Retina (tissue), 1 donor: ENCODE data around the gene LTBP3.
A peak's percentile ranks its signal among the peaks of the same experiment; 100 is the strongest.

ENCODE experiments used
- DNase-seq: peaks from one replicate; pipeline ENCODE4 v3.0.0-alpha.2; 2016

The LTBP3 gene

DNA sequence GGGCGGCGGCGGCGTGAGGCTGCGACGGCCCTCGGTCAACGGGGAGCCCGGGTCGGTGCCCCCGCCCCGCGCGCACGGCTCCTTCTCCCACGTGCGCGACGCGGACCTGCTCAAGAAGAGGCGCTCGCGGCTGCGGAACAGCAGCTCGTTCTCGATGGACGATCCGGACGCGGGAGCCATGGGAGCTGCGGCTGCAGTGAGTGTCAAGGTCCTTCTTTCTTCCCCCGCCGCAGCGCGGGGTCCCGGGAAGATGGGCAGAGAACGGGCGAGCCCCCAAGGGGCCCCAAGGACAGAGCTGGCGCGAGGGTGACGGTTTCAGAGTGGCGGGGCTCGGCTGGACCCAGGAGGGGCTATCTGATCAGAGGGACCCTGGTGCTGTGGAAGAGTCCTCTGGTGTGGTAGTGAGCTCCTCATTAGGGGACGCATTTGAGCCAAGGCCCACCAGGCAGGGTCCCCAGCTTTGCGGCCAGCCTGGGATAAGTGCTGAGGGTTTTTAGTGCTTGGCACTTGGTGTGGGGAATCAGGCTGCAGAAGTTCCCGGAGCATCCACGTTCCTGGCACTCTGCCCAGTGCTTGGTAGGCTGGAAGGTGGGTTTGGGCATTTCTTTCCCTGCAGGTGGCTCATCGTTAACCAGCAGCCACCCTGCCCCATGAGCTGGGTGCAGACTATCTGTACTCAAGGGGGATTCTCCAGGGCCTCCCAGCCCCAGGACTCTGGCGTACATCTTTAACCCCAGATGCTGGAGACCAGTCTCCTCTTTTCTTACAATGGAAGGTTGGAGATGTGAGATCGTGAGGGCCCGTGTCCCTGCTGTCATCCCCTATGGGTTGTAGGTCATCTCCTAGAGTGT is 27.5 kb upstream of the LTBP3 start:
- peak; percentile 23 for DNase-seq

DNA sequence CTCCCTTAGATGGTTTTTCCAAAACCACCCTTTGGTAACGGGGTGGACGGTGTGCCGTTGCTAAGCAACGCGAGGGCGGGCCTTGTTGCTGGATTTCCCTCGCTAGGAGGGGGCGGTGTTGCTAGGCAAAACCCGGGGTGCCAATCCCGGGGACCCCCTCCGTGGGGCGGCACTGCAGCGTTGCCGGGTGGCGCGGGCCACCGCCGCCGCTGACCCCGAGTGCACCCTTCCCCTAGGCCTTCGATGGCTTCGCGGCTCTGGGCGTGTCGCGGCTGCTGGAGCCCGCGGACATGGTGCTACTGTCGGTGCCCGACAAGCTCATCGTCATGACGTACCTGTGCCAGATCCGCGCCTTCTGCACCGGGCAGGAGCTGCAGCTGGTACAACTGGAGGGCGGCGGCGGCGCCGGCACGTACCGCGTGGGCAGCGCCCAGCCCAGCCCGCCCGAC is 26.6 kb upstream of the LTBP3 start:
- peak; percentile 70 for DNase-seq

GRCh38 chr11:65584106-65584505 is 25.9 kb upstream of the LTBP3 start:
- DNase-seq, result no peak

GRCh38 chr11:65583589-65583988 is 25.4 kb upstream of the LTBP3 start:
- no peak for DNase-seq

- DNase-seq, result no peak
These were observed 23.8 kb upstream of the LTBP3 start for GRCh38 chr11:65581928-65582327.

DNA sequence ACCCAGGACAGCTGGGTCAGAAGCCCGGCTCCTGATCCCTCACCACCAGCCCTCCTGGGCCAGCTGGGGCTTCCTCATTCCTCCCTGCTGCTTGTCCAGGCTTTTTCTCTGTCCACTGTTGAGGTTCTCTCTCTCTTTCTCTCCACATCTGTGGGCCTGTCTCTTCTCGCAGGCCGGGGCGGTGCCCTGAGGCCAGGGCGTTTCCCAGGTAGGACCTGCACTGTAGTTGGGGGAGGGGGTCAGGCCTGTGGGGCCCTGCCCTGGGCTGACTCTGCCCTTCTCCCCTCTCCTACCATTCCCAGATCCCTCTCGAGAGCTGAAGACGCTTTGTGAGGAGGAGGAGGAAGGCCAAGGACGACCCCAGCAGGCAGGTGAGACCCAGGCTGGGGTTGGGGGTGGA is 22.6 kb upstream of the LTBP3 start:
- no peak for DNase-seq

DNA sequence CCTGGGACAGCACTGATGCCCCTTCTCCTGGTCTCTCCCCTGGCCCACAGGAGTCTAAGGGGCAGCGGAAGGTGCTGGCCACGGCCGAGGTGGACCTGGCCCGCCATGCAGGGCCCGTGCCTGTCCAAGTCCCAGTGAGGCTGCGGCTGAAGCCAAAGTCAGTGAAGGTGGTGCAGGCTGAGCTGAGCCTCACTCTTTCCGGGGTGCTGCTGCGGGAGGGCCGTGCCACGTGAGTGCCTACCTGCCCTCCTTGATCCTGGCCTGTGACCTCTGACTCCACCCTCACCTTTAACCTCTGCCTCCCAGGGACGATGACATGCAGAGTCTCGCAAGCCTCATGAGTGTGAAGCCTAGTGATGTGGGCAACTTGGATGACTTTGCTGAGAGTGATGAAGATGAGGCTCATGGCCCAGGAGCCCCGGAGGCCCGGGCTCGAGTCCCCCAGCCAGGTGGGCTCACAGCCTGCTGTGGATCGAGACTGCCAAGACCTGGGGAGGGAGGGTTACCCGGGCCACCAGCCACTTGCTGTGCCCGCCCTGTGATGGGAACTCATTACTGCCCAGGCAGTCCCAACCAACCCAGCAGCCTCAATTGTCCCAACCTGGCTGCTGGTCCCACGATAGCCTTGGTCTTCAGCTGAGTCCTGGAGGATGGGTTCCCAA is 22.0 kb upstream of the LTBP3 start:
- no peak for DNase-seq

DNA sequence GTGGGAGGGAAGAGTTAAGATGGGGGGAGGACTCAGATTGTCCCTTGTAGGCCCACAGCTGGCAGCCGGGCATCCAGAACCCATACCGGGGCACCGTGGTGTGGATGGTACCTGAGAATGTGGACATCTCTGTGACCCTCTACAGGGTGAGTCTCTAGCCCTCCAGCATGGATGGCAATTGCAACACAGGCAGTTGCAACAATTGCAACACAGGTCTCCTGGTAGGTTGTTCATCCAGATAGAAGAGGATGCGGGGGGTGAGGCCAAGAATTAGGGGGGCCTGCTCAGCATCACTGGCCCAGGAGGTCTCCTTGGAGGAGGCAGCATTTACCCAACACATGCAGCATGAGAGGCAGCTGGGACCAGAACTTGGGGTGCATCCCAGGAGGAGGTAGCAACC is 21.1 kb upstream of the LTBP3 start:
- DNase-seq, result no peak

DNA sequence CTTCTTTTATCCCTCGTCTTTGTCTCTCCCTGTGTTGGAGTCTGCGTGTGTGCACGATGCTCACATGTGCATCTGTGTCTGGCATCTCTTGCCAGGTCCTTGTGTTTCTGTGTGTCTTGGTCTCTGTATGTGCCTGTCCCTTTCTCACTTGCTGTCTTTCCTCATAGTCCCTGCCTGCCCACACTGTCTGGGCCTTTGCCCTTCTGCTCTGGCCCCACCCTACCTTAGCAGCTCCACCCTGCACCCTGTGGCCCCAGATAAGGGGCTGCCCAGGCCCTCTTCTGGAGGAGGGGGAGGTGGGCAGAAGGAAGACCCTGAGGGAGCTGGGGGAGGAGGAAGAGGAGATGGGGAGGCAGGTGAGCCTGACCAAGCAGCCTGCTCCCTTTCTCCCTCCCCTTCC is 20.5 kb upstream of the LTBP3 start:
- DNase-seq, result no peak

- DNase-seq, result no peak
These were observed 20.0 kb upstream of the LTBP3 start for GRCh38 chr11:65578134-65578533.

DNA sequence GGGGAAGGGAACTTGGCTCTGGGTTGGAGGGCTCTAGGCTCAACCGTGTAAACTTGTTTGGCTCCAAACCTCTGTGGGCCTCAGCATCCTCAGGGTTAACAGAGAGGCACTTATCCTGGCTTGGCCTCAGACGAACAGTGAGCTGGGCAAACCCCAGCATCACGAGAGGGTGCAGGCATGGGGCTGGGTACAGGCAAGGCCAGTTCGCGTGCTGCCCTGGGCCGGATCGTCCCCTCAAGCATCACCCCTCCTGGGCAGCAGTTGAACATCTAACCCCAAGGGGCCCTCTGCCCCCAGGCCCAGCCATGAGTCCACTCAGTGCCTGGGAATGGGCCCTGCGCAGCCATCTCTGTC is 19.6 kb upstream of the LTBP3 start:
- no peak for DNase-seq

- no peak for DNase-seq
These were observed 19.0 kb upstream of the LTBP3 start for GRCh38 chr11:65576867-65577755.

DNA sequence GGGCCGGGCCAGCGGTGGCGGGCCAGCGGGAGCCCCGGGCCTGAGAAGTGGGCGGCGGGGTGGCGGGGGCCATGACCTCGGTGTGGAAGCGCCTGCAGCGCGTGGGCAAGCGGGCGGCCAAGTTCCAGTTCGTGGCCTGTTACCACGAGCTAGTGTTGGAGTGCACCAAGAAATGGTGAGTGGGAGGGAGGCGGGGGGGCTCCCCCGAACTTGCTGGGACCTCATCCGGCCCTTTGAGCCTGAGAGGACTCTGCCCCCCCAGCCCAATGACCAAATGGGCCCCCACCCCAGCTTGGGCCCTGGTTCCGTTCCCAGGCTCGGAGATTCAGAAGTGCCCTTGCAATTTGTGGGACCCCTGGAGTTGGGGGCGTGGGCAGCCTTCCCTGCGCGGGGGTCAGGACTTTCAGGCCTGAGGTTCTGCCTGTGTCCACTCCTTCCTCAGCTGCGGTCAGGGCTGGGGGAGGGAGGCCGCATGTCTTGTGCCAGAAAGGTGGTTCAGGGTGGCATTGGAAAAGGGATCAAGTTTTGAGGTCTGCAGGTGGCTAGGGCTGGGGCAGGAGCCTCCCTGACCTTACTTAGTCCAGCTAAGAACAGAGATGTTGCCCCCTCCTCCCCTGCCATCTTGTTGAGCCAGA is 18.2 kb upstream of the LTBP3 start:
- no peak for DNase-seq

- no peak for DNase-seq
These were observed 17.5 kb upstream of the LTBP3 start, which contains the start of gene EHBP1L1 for GRCh38 chr11:65575568-65576231. Gene EHBP1L1 (plus strand): TSS chr11:65576053. CDS start chr11:65576303, 250 bp downstream.

GRCh38 chr11:65574811-65575567 is 16.8 kb upstream of the LTBP3 start:
- DNase-seq, result no peak

- peak; percentile 83 for DNase-seq
These were observed 16.1 kb upstream of the LTBP3 start for GRCh38 chr11:65574109-65574810.

- no peak for DNase-seq
These were observed 15.4 kb upstream of the LTBP3 start for GRCh38 chr11:65573391-65574079.

- peak; percentile 83 for DNase-seq
These were observed 14.3 kb upstream of the LTBP3 start, which contains the start of gene FAM89B for GRCh38 chr11:65572356-65573051. Gene FAM89B (plus strand): TSS chr11:65572538. CDS start chr11:65572670, 132 bp downstream.

DNA sequence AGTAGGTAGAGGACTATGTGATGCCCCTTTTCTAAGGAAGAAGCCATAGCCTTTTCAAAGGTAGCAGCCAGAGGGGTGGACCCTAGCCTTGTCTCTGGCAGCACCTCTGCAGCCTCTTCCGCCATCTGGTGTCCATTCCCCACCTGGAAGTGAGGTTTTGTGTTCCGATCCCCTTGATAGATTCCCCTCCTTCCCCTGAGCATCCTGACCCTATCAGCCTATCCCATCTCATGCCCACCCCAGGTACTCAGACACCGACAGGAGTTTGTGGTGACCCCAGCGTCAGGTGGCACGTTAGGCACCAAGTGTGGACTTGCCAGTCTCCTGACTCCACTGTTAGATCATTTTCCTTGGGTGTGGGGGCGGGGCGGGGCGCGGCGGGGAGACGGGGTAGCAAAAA is 13.8 kb upstream of the LTBP3 start:
- no peak for DNase-seq
